Thymus (tissue), 11 donors: ENCODE data around the gene LHPP. TPM values are rescaled to one million over a fixed set of nuclear protein-coding genes. Genes with fewer than 3 reads are reported as not detected.

Experiments used
- DNase-seq, 9 donors: peaks; one replicate each; pipeline ENCODE4 v3.0.0-alpha.2; 2013; ENCODE audit warnings: low spot score in 9 of 9, low read depth in 6 of 9, missing footprints in 1 of 9
- H3K27ac ChIP-seq, 2 donors: one replicate each; pipeline ENCODE4 v1.5.1; 2013; ENCODE audit warnings: control low read depth in 1 of 2, low read depth in 1 of 2, low read length in 1 of 2, mild to moderate bottlenecking in 1 of 2, moderate library complexity in 1 of 2
- H3K27me3 ChIP-seq, 2 donors: one replicate each; pipeline ENCODE4 v1.5.1; 2013; ENCODE audit warnings: low read length in 1 of 2; ENCODE audit not compliant: control insufficient read depth in 2 of 2, insufficient read depth in 1 of 2
- H3K36me3 ChIP-seq, 2 donors: one replicate each; pipeline ENCODE4 v1.5.1; 2013; ENCODE audit warnings: low read length in 1 of 2, mild to moderate bottlenecking in 1 of 2, moderate library complexity in 1 of 2; ENCODE audit not compliant: control insufficient read depth in 2 of 2, insufficient read depth in 2 of 2
- H3K4me1 ChIP-seq, 2 donors: one replicate each; pipeline ENCODE4 v1.5.1; 2013; ENCODE audit warnings: low read length in 2 of 2; ENCODE audit not compliant: control insufficient read depth in 2 of 2, insufficient read depth in 2 of 2
- H3K4me3 ChIP-seq, 2 donors: one replicate each; pipeline ENCODE4 v1.5.1; 2013; ENCODE audit warnings: low read length in 2 of 2, control low read depth in 1 of 2, mild to moderate bottlenecking in 1 of 2
- H3K9me3 ChIP-seq, 2 donors: one replicate each; pipeline ENCODE4 v1.5.1; 2013; ENCODE audit warnings: low read length in 1 of 2, mild to moderate bottlenecking in 1 of 2; ENCODE audit not compliant: control insufficient read depth in 2 of 2, insufficient read depth in 1 of 2
- WGBS: extraction: QIAGEN DNeasy Blood & Tissue Kit; methylation state at CpG from one replicate; pipeline ENCODE4 v1.1.7; 2013; 5-methylcytosine and 5-hydroxymethylcytosine counted together
- polyA plus RNA-seq: library from polyadenylated mRNA; stranded (reverse); fragments of 200-250 nt; gene quantifications from one replicate; pipeline ENCODE4 v1.2.3, GENCODE V29; 2013
- total RNA-seq: library from RNA; stranded (reverse); fragments of 120-200 nt; gene quantifications from one replicate; pipeline ENCODE4 v1.2.4, GENCODE V29; 2013
- donor health status: healthy.

LHPP gene
- total and polyA plus RNA-seq, 2 donors, result 6.3 to 13.5 TPM

GRCh38 chr10:124451276-124451675 is 10.3 kb upstream of the LHPP start:
- no peaks in the 10 kb centered on the region for H3K9me3 ChIP-seq
- H3K4me3 ChIP-seq, result no peak overlapping the region
- no peaks in the 10 kb centered on the region for H3K4me1 ChIP-seq
- 19% methylated on average over 6 of the region's 6 CpGs for WGBS
- H3K27ac ChIP-seq, result no peak overlapping the region
- DNase-seq, result no peak
- H3K36me3 ChIP-seq, result no peaks in the 10 kb centered on the region
- peaks cover 74 to 98% of the 10 kb centered on the region in 2 donors for H3K27me3 ChIP-seq

GRCh38 chr10:124453960-124454610 is 7.5 kb upstream of the LHPP start:
- WGBS, result 28% methylated on average over 8 of the region's 8 CpGs
- Histone ChIP-seq H3K27ac (no peak overlapping the region), H3K36me3 (no peaks in the 10 kb centered on the region), H3K4me1 (no peaks in the 10 kb centered on the region), H3K4me3 (no peak overlapping the region), H3K27me3 (peaks cover 49 to 88% of the 10 kb centered on the region in 2 donors), H3K9me3 (no peaks in the 10 kb centered on the region)
- DNase-seq, result no peak

GRCh38 chr10:124455441-124455840 is 6.2 kb upstream of the LHPP start:
- H3K27me3 ChIP-seq, result peaks cover 35 to 80% of the 10 kb centered on the region in 2 donors
- WGBS, result 78% methylated on average over 7 of the region's 7 CpGs
- no peaks in the 10 kb centered on the region for H3K36me3 ChIP-seq
- H3K9me3 ChIP-seq, result no peaks in the 10 kb centered on the region
- H3K27ac ChIP-seq, result no peak overlapping the region
- H3K4me1 ChIP-seq, result no peaks in the 10 kb centered on the region
- no peak overlapping the region for H3K4me3 ChIP-seq
- no peak for DNase-seq

GRCh38 chr10:124458473-124458872 is 3.1 kb upstream of the LHPP start:
- WGBS, result 97% methylated on average over 4 of the region's 4 CpGs
- H3K4me3 ChIP-seq, result no peak overlapping the region
- H3K4me1 ChIP-seq, result peaks cover 3 to 5% of the 10 kb centered on the region in 2 donors
- no peaks in the 10 kb centered on the region for H3K9me3 ChIP-seq
- H3K36me3 ChIP-seq, result no peaks in the 10 kb centered on the region
- no peak overlapping the region for H3K27ac ChIP-seq
- peaks cover 15 to 52% of the 10 kb centered on the region in 2 donors for H3K27me3 ChIP-seq
- DNase-seq, result no peak

GRCh38 chr10:124458889-124459288 is 2.7 kb upstream of the LHPP start:
- whole genome bisulfite sequencing, result 91% methylated on average over 2 of the region's 2 CpGs
- peaks cover 3 to 5% of the 10 kb centered on the region in 2 donors for H3K4me1 ChIP-seq
- no peaks in the 10 kb centered on the region for H3K36me3 ChIP-seq
- no peak overlapping the region for H3K27ac ChIP-seq
- H3K9me3 ChIP-seq, result no peaks in the 10 kb centered on the region
- peaks cover 11 to 47% of the 10 kb centered on the region in 2 donors for H3K27me3 ChIP-seq
- no peak overlapping the region for H3K4me3 ChIP-seq
- no peak for DNase-seq

GRCh38 chr10:124459395-124459794 is 2.2 kb upstream of the LHPP start:
- WGBS, result 95% methylated on average over 1 of the region's 1 CpG
- no peaks in the 10 kb centered on the region for H3K9me3 ChIP-seq
- no peak overlapping the region for H3K27ac ChIP-seq

GRCh38 chr10:124460144-124460543 is 1.5 kb upstream of the LHPP start:
- Histone ChIP-seq H3K36me3 (no peaks in the 10 kb centered on the region), H3K27me3 (peaks cover 3 to 35% of the 10 kb centered on the region in 2 donors), H3K4me1 (peaks cover 5 to 6% of the 10 kb centered on the region in 2 donors), H3K9me3 (no peaks in the 10 kb centered on the region), H3K27ac (no peak overlapping the region), H3K4me3 (no peak overlapping the region)
- no peak for DNase-seq
- WGBS, result 77% methylated on average over 5 of the region's 5 CpGs

More at GRCh38 chr10:124459395-124459794, 2.2 kb upstream of the LHPP start:
- Histone ChIP-seq H3K4me3 (no peak overlapping the region), H3K4me1 (peaks cover 3 to 5% of the 10 kb centered on the region in 2 donors), H3K36me3 (no peaks in the 10 kb centered on the region), H3K27me3 (peaks cover 6 to 42% of the 10 kb centered on the region in 2 donors)
- DNase-seq, result no peak

GRCh38 chr10:124462348-124462695 is 699 bp downstream of the LHPP start:
- H3K4me3 ChIP-seq, result peak overlapping the region; percentile 56 to 97
- H3K27ac ChIP-seq, result no peak overlapping the region
- DNase-seq, result no peak
- H3K27me3 ChIP-seq, result peaks cover 0 to 15% of the 10 kb centered on the region in 2 donors
- 83% methylated on average over 8 of the region's 8 CpGs for WGBS
- H3K9me3 ChIP-seq, result no peaks in the 10 kb centered on the region
- peaks cover 7 to 12% of the 10 kb centered on the region in 2 donors for H3K4me1 ChIP-seq
- H3K36me3 ChIP-seq, result no peaks in the 10 kb centered on the region

GRCh38 chr10:124464028-124464965 is 2.7 kb downstream of the LHPP start:
- no peak overlapping the region for H3K4me3 ChIP-seq
- H3K27ac ChIP-seq, result no peak overlapping the region
- WGBS, result 86% methylated on average over 9 of the region's 9 CpGs
- peaks cover 0 to 5% of the 10 kb centered on the region in 2 donors for H3K27me3 ChIP-seq
- DNase-seq, result no peak
- no peaks in the 10 kb centered on the region for H3K36me3 ChIP-seq
- no peaks in the 10 kb centered on the region for H3K9me3 ChIP-seq
- H3K4me1 ChIP-seq, result peaks cover 7 to 12% of the 10 kb centered on the region in 2 donors
